GM12891 (cell line): ENCODE results near the gene MUCL3.
A peak's percentile ranks its signal among the peaks of the same experiment; 100 is the strongest.
"Not testable (repeated sequence)": the region's sequence is repeated elsewhere in the genome, so short reads cannot be mapped to it uniquely, and the experiment has no call there.

ENCODE experiments used
- DNase-seq: peaks from one replicate; pipeline ENCODE4 v3.0.0; 2011; ENCODE audit warnings: low spot score; ENCODE audit not compliant: insufficient read length
- FAIRE-seq: peaks from 2 replicates; lab custom pipeline; 2011; peaks lifted over from hg19 to GRCh38; lab: Jason Lieb, UNC
- PAX5 ChIP-seq: IDR thresholded peaks from 2 replicates; pipeline ENCODE4 v1.6.1; 2011; ENCODE audit warnings: low read length, moderate library complexity, mild to moderate bottlenecking; ENCODE audit not compliant: insufficient read depth, severe bottlenecking
- POLR2A ChIP-seq: IDR thresholded peaks from 2 replicates; pipeline ENCODE4 v1.6.1; 2011; ENCODE audit warnings: low read depth, low read length, control low read depth
- POLR2AphosphoS5 ChIP-seq: IDR thresholded peaks from 2 replicates; pipeline ENCODE4 v1.6.1; 2011; ENCODE audit warnings: low read depth, low read length, control low read depth
- POU2F2 ChIP-seq: IDR thresholded peaks from 2 replicates; pipeline ENCODE4 v1.6.1; 2011; ENCODE audit warnings: low read depth, mild to moderate bottlenecking, control low read depth, low read length, moderate library complexity
- SPI1 ChIP-seq: IDR thresholded peaks from 2 replicates; pipeline ENCODE4 v1.6.1; 2011; ENCODE audit warnings: low read depth, low read length, control low read depth
- TAF1 ChIP-seq: IDR thresholded peaks from 2 replicates; pipeline ENCODE4 v1.6.1; 2011; ENCODE audit warnings: low read depth, low read length, control low read depth

The MUCL3 gene

DNA sequence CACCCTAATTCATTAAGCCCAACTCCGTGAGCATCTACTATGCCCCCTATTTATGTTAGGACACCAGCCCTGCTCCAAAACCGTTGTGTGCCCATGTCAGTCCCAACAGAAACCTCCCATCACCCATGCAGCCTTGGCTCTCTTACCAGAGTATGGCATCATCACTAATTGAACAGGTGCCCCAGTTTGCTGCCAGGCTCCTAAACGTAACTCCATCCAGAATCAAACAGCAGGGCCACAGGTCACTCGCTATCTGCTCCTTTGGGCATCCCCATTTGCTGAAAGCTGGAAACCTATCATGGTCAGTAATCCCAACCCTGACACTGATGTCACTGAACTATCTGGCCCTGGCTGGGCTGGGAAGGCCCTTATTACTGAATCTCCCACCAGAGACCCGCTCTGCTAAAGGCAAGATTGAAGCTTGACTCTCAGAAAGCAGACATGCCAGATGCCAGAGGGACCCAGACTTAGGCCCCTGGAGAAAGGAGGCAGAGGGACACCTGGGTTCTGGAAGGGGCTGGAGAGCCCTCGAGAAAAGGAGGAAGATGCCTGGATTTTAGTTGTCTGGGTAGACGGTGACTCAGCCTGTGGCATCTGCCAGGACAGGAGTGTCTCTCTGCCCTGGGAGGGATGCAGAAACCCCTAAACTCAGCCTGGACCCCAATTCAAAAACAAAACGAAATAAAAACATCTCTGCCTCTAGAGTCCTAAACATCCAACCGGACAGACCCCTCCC, 14.0 kb downstream of the MUCL3 start:
- no peak for FAIRE-seq
- TF ChIP-seq PAX5, result no peak
- TF ChIP-seq POLR2AphosphoS5, result no peak
- no peak for TF ChIP-seq POU2F2
- TF ChIP-seq POLR2A, result no peak
- TF ChIP-seq SPI1, result no peak
- TF ChIP-seq TAF1, result no peak
- no peak for DNase-seq

DNA sequence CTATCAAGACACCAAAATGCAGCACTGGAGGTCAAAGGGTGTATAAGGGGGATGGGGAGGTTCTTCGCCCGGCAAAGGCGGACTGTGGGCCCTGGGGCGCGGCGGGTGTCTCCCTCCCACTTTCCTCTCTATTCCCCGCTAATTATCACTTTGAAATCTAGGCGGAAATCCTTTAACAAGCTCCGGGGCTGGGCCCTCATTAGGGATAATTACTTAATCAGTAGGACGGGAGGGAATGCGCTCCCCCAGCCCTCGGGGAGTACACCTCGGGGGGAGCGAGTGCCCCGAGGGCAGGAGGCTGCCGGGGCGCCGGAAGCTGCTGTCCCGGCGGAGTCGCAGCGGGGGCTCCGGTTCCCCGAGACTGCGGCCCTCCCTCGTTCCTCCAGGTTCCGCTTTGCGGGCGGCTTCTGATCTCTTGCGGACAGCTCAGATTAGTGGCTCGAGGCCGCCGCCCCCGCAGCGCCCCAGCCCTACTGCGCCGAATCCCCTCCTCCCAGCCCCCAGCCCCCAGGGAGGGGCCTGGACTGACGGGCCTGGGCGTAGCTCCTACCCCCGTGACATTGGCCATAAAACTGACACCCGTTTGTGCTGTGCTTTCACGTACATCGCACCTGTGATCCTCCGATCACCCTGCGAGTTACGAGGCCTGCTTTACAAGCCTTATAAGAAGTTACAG, 14.7 kb downstream of the MUCL3 start:
- FAIRE-seq (peak; percentile 85), DNase-seq (peak; percentile 80)
- TF ChIP-seq POU2F2 (peak; percentile 51; the same call in 1 of the 2 replicates), POLR2A (peak; percentile 65; the same call in 1 of the 2 replicates), SPI1 (no peak), POLR2AphosphoS5 (peak; percentile 51; the same call in 1 of the 2 replicates), TAF1 (peak; percentile 99), PAX5 (no peak)

DNA sequence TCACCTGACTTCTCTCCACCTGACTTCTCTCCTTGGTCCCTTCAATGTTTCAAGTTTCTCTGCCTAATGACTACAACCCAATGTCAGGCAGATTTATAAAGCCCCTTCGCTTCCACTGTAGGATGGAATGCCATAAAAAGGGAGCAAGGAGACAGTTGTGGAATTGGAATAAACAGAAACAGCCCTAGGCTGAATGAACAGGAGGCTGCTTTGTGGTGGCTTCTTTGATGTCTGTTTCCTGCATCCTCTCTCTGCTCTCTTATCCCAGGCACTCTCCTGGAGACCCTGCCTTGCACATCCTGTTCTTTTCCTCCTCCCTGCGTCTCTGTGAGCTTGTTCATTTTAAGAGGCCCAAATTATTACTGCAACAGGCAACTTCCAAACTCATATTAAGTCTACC, 16.9 kb downstream of the MUCL3 start:
- no peak for TF ChIP-seq POLR2A
- no peak for TF ChIP-seq PAX5
- no peak for TF ChIP-seq TAF1
- TF ChIP-seq POLR2AphosphoS5, result no peak
- TF ChIP-seq POU2F2, result no peak
- TF ChIP-seq SPI1, result no peak
- DNase-seq (no peak), FAIRE-seq (no peak)

DNA sequence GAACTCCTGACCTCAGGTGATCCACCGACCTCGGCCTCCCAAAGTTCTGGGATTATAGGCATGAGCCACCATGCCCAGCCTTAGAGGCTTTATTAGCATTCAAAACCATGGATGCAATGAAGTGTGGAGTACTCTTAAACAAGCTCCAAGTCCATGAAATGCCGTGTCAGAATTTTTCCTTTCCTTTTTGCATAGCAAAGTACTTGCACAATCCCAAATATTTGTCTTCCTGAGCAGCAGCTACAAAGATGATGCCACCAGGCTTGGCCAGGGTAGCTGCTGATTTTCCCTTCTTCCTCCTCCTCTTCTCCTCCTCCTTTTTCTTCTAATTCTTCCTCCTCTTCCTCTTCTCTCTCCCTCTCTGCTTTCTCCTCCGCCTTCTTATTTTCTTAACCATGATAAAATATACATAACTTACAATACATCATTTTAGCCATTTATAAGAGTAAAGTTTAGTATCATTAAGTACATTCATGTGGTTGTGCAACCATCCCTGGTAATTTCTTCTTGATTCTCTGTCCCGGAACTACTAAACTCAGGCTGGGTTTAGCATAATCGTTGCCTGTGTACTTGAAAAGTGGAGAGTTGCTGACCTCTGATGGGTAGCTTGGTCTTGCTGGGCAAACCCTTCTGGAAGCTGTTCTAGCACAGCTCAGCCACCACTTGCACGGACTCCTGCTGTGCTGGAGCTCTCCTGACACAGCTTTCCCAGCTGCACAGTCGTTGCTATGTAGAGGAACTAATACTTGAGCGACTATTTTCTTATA, 20.3 kb downstream of the MUCL3 start:
- TF ChIP-seq POLR2AphosphoS5, result no peak
- no peak for TF ChIP-seq TAF1
- no peak for TF ChIP-seq POLR2A
- TF ChIP-seq SPI1, result no peak
- TF ChIP-seq PAX5, result no peak
- TF ChIP-seq POU2F2, result no peak
- DNase-seq (no peak), FAIRE-seq (no peak)

DNA sequence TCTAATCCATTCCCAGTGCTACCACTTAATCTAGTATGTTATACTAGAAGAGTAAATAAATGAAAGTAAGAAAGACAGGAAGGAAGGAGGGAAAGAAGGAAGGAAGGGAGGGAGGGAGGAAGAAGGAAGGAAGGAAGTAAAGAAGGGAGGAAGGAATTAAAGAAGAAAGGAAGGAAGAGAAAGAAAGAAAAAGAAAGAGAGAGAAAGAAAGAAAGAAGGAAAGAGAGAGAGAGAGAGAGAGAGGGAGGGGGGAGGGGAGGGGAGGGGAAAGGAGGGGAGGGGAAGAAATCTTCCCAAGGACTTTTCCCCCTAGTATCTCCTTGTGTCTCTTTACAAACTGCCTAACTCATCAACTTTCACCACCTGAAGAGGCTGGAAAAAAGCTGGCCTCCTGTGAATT, 21.9 kb downstream of the MUCL3 start:
- TF ChIP-seq POLR2AphosphoS5 (no peak), TAF1 (no peak)
- FAIRE-seq, result no peak
- no peak for DNase-seq

DNA sequence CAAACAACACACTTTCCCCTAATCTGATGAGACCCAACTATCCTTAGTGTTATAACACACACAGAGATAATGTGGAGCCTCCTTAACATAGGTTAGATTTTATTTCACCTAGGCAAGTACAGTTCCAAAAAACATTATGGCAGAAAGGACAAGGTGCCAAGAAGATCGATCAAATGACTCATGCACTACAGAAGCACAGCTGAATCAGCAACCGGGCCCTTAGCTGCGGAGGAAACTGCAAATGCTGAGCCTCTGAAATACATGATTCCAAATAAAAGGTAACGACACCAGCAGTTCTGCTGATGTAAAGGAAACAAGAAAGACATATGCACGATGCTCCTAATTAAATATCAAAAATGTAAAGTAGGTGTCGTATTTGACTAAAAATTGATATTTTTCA, 22.9 kb downstream of the MUCL3 start:
- no peak for FAIRE-seq

DNA sequence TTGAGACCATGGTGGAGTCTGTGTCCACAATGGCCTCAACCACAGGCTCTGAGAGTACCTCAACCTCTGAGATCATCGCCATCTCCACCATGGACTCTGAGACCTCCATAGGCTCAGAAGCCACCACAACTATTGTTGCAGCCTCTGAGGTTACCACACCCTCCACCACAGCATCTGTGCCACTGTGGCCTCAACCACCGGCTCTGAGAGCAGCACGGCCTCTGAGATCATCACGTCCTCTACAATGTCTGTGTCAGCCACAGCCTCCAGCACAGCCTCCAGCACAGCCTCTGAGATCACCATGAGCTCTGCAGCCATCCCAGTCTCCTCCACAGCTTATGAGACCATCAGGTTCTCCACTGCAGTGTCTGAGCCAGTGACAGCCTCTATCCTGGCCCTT, 23.3 kb downstream of the MUCL3 start:
- FAIRE-seq (no peak), DNase-seq (no peak)
- no peak for TF ChIP-seq PAX5
- no peak for TF ChIP-seq POU2F2
- no peak for TF ChIP-seq SPI1
- TF ChIP-seq POLR2A, result no peak
- TF ChIP-seq TAF1, result no peak
- TF ChIP-seq POLR2AphosphoS5, result no peak

More for the DNA sequence above, 22.9 kb downstream of the MUCL3 start:
- DNase-seq, result no peak
- TF ChIP-seq PAX5 (no peak), SPI1 (no peak), TAF1 (no peak), POLR2A (no peak), POU2F2 (no peak), POLR2AphosphoS5 (no peak)

DNA sequence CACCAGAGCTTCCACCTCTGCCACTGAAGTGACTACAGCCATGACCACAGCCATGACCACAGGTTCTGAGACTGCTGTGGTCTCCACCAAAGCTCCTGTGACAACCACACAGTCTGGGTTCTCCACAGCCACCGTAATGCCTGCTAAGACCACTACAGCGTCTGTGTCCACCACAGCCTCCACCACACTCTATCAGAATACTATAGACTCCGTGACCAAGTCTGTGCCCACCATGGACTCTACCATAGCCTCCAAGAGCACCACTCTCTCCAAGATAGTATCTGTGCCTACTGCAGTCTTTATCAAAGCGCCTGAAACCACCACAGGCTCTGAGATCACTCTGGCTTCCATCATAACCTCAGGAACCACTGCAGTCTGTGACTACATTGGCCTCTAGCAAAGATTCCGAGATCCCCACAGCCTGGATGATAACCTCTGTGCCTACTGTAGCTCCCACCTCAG, 24.4 kb downstream of the MUCL3 start:
- FAIRE-seq (peak; percentile 28), DNase-seq (no peak)
- TF ChIP-seq POLR2A (no peak), POLR2AphosphoS5 (no peak), PAX5 (no peak), TAF1 (no peak), POU2F2 (no peak), SPI1 (no peak)

DNA sequence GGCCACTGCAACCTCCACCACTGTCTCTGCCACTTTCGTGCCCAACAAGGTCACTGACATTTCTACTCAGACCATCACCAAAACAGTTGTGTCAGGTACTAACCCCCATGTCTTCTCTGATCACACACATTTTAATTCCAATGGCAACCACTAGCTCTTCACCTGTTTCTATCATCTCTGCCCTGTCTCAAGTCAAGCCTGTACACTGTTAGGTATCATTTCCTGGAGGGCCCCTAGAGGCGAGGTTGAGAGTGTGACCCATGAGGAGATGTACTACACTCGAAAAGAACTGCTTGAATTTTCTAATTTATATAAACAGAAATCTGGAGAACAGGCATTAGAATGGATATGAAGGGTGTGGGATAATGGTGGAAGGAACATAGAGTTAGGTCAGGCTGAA, 25.4 kb downstream of the MUCL3 start:
- TF ChIP-seq POLR2AphosphoS5 (no peak), TAF1 (no peak), PAX5 (no peak), POU2F2 (no peak), POLR2A (no peak), SPI1 (no peak)
- FAIRE-seq, result peak; percentile 50

DNA sequence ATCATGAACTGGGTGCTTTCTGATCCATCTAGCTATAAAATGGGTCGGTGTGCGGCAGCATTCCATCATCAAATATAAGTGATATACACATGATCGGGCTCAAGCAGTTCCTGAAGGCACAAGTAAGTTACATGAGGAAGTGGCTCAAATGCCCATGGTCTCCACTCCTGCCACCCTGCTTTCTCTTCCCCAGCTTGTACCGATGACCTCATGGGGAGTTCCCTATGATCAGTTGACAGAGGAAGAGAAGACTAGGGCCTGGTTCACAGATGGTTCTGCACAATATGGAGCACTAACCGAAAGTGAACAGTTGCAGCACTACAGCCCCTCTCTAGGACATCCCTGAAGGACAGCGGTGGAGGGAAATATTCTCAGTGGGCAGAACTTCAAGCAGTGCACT, 28.4 kb downstream of the MUCL3 start:
- not testable (repeated sequence) for FAIRE-seq, DNase-seq
- peak; percentile 46; the same call in 1 of the 2 replicates for TF ChIP-seq SPI1

More for the DNA sequence above, 25.4 kb downstream of the MUCL3 start:
- DNase-seq, result no peak

DNA sequence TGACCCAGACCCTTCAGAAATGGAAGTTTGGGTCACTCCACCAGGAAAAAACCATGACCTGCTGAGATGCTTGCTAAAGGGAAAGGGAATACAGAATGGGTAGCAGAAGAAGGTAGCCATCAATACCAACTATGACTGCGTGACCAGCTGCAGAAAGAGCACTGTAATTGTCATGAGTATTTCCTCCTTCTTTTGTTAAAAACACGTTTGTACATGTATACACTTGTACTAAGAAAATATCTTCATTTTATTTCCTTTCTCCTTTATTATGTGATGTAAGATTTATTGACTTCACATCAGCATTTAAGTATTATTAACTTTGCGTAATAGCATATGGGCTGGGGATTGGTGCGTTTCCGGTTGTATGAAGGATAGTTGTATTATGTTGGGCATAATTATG, 30.2 kb downstream of the MUCL3 start:
- FAIRE-seq (no peak), DNase-seq (no peak)
- TF ChIP-seq POLR2A (no peak), SPI1 (no peak), POU2F2 (no peak), POLR2AphosphoS5 (no peak), PAX5 (no peak), TAF1 (no peak)
